A673 (cell line): Measurements from ENCODE around the gene ZNF23.

Source experiments
- EZH2 ChIP-seq: fragments of 200-600 bp; sonication (generic); IDR thresholded peaks from 2 replicates; pipeline ENCODE4 v1.6.1; 2017; ENCODE audit warnings: borderline replicate concordance, low read depth, mild to moderate bottlenecking, mixed read lengths, antibody characterized with exemption, low read length; ENCODE audit not compliant: poor library complexity, severe bottlenecking
- TF ChIP-seq, protein P1 (sequence below): fragments of 300-800, 200-600 bp; sonication (generic); conservative IDR thresholded peaks from 2 replicates; pipeline ENCODE4 v1.5.1; 2017; ENCODE audit warnings: low read depth, mild to moderate bottlenecking, antibody characterized with exemption, low read length, moderate library complexity, mixed read lengths

DNA sequence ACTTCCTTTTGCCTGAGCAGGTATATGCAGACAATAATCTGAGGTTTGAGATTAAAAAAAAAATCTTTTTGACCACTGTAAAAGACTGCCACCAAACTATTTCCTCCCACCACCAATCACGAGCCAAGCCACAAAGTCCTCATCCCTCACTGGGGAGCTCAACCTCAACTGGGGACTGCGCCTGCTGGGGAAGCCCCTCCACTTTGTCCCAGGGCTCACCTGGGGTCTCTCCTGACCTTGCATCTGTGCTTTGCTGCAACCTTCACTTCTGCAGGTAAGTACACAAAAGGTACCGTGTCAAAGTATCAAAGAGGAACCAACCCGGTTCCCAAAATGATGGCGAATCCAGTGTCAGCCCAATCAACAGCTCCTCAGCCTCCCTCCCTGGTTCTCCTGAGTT is 55.7 kb downstream of the ZNF23 start:
- TF ChIP-seq, protein P1, sequence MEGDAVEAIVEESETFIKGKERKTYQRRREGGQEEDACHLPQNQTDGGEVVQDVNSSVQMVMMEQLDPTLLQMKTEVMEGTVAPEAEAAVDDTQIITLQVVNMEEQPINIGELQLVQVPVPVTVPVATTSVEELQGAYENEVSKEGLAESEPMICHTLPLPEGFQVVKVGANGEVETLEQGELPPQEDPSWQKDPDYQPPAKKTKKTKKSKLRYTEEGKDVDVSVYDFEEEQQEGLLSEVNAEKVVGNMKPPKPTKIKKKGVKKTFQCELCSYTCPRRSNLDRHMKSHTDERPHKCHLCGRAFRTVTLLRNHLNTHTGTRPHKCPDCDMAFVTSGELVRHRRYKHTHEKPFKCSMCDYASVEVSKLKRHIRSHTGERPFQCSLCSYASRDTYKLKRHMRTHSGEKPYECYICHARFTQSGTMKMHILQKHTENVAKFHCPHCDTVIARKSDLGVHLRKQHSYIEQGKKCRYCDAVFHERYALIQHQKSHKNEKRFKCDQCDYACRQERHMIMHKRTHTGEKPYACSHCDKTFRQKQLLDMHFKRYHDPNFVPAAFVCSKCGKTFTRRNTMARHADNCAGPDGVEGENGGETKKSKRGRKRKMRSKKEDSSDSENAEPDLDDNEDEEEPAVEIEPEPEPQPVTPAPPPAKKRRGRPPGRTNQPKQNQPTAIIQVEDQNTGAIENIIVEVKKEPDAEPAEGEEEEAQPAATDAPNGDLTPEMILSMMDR, result no peak
- TF ChIP-seq EZH2, result no peak
